ENCODE data around the gene KCNK2.

KCNK2 gene

DNA sequence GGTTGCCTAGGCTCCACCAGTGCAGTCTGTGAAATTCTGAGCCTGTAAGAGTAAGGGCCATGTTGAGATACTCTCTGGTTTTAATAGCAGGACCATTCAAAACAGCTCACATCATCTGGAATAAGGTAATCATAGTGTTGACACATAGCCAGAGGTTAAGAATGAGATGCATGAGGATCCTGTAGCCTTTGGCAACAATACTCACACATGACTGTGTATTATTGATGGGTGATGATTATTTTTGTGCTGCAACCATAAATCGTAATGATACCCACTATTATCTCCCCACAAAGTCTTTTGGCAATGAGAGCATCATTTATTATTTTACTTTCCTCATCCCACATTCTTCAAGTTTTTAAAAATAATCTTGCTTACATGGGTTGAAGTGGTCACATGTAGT is 35.5 kb downstream of the KCNK2 start:
- no peak for DNase-seq
- no peak overlapping the region for H3K27ac Mint-ChIP-seq
- no peak overlapping the region for H3K4me3 Mint-ChIP-seq
- no peaks in the 10 kb centered on the region for H3K9me3 Mint-ChIP-seq
- H3K36me3 Mint-ChIP-seq (ENCODE audit: low read depth): no peaks in the 10 kb centered on the region
- no peaks in the 10 kb centered on the region for H3K4me1 Mint-ChIP-seq
- no peak for ATAC-seq
- no peaks in the 10 kb centered on the region for H3K27me3 Mint-ChIP-seq

DNA sequence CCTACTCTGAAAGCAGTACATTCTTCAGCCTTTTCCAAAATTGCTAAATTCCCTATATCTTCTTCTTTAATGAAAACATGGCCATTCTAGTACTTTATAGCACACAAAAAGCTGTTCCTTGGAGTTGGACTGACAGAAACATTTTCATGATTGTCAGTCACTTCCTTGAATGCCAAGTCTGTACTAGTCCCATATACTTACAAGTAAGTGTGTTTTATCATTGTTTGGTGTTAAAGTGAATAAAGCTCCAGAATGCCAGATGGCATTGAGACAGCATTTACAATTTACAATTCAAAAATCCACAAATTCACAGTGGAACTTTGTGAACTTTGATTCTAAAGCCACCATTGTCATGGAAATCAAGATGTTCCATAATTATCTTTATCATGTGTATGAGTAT is 36.5 kb downstream of the KCNK2 start:
- Mint-ChIP-seq H3K27me3 (no peaks in the 10 kb centered on the region), H3K36me3 (ENCODE audit: low read depth) (no peaks in the 10 kb centered on the region), H3K4me3 (no peak overlapping the region), H3K4me1 (no peaks in the 10 kb centered on the region), H3K9me3 (no peaks in the 10 kb centered on the region), H3K27ac (no peak overlapping the region)
- DNase-seq (no peak), ATAC-seq (no peak)

DNA sequence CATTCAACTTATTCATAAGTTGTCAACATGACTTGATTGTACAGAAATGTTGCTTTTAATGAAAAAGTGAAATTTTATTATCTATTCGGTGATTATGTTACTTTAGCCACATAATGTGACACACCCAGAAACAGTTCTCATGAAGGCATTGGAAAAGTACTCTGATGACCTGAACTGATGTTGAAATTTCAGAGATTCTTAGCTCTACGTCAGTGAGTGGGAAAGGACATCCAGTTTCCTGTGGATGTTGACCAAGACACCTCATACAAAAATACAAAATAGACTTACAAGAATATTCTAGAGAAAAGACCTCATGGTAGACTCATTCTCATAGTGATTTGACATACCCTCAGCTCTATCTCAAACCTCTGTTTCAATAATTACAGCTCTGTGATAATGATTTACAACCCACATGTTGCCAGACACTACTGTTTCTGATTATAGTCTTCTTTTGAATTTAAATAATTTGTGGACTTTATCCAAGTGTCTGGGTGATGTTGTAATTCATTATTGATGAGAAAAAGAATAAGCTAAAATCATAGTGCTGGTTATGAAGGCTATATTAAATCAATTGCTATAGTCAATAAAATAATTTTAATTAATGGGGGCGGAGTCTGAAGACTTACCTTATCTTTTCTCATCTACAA is 37.3 kb downstream of the KCNK2 start:
- Mint-ChIP-seq H3K4me1 (no peaks in the 10 kb centered on the region), H3K27ac (no peak overlapping the region), H3K9me3 (no peaks in the 10 kb centered on the region), H3K27me3 (no peaks in the 10 kb centered on the region), H3K4me3 (no peak overlapping the region), H3K36me3 (ENCODE audit: low read depth) (no peaks in the 10 kb centered on the region)
- ATAC-seq (no peak), DNase-seq (no peak)

- no peak for DNase-seq
- Mint-ChIP-seq H3K4me1 (no peaks in the 10 kb centered on the region), H3K36me3 (ENCODE audit: low read depth) (no peaks in the 10 kb centered on the region), H3K27me3 (no peaks in the 10 kb centered on the region), H3K9me3 (no peaks in the 10 kb centered on the region), H3K4me3 (no peak overlapping the region), H3K27ac (no peak overlapping the region)
- ATAC-seq: no peak
Measured at GRCh38 chr1:215128504-215128903, 46.0 kb downstream of the KCNK2 start.

DNA sequence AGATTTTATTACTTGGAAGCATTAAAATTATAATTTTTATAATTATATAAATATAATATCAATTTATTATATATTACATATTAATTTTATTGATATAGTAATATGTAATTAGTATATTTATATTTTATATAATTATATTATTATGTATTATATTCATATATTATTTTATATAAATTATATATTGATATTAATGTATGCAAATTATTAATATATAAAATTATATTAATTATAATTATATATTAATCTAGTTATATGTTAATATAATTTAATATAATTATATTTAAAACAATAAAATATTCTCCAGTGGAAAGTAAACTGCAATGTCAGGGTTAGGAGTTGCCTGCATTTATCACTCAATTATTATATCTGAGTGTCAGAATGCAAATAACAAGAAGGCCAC is 48.8 kb downstream of the KCNK2 start:
- Mint-ChIP-seq H3K4me3 (no peak overlapping the region), H3K9me3 (no peaks in the 10 kb centered on the region)
- ATAC-seq: no peak

GRCh38 chr1:215132156-215132555 is 49.6 kb downstream of the KCNK2 start:
- Mint-ChIP-seq H3K9me3 (no peaks in the 10 kb centered on the region), H3K4me3 (no peak overlapping the region), H3K36me3 (ENCODE audit: low read depth) (no peaks in the 10 kb centered on the region), H3K27ac (no peak overlapping the region), H3K4me1 (no peaks in the 10 kb centered on the region), H3K27me3 (no peaks in the 10 kb centered on the region)
- ATAC-seq (no peak), DNase-seq (no peak)

More for the DNA sequence above, 48.8 kb downstream of the KCNK2 start:
- H3K36me3 Mint-ChIP-seq (ENCODE audit: low read depth): no peaks in the 10 kb centered on the region
- DNase-seq: no peak
- H3K27ac Mint-ChIP-seq: no peak overlapping the region
- no peaks in the 10 kb centered on the region for H3K4me1 Mint-ChIP-seq
- H3K27me3 Mint-ChIP-seq: no peaks in the 10 kb centered on the region

GRCh38 chr1:215133532-215133931 is 51.0 kb downstream of the KCNK2 start:
- H3K27ac Mint-ChIP-seq: no peak overlapping the region
- no peaks in the 10 kb centered on the region for H3K9me3 Mint-ChIP-seq
- ATAC-seq: no peak
- H3K36me3 Mint-ChIP-seq (ENCODE audit: low read depth): no peaks in the 10 kb centered on the region
- no peaks in the 10 kb centered on the region for H3K27me3 Mint-ChIP-seq
- DNase-seq: no peak
- H3K4me3 Mint-ChIP-seq: no peak overlapping the region
- no peaks in the 10 kb centered on the region for H3K4me1 Mint-ChIP-seq

DNA sequence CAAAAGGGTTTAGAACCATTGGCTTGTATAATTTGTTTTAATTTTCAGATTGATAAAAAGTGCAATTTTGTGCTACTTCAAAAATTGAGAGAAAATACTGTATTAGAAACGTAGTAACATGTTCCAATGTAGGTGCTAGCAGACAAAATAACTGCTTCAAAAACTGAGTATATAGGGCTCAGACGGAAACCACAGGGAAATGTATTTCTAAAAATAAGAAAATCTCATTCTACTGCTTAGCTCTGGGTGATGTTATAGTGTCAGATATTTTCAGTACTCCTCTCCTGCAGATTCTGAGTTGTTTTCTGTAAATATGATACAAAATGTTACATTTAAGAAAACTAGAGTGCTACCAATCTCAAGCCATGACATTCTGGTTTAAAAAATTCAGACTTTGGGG is 55.4 kb downstream of the KCNK2 start:
- H3K36me3 Mint-ChIP-seq (ENCODE audit: low read depth): no peaks in the 10 kb centered on the region
- DNase-seq (no peak), ATAC-seq (no peak)
- peaks cover under 1% of the 10 kb centered on the region for H3K27me3 Mint-ChIP-seq
- peaks cover 12% of the 10 kb centered on the region for H3K9me3 Mint-ChIP-seq
- H3K4me1 Mint-ChIP-seq: no peaks in the 10 kb centered on the region
- no peak overlapping the region for H3K4me3 Mint-ChIP-seq
- H3K27ac Mint-ChIP-seq: no peak overlapping the region

DNA sequence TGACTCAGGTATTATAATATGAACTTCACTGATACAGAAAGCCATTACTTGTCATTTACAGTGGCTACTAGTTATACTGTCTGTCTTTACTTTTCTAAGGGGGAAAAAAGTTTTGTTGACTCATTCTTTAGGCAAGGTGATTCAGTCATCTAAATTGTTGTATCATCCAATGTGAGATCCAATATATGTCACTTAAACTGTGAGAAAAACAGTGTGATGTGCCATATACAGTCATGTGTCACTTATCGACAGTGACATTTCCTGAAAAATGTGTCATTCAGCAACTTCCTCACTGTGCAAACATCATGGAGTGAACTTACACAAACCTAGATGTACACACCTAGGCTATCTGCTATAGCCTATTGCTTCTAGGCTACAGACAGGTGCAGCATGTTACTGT is 57.6 kb downstream of the KCNK2 start:
- Mint-ChIP-seq H3K27me3 (peaks cover 1% of the 10 kb centered on the region), H3K9me3 (peaks cover 14% of the 10 kb centered on the region), H3K4me1 (no peaks in the 10 kb centered on the region), H3K4me3 (no peak overlapping the region), H3K36me3 (ENCODE audit: low read depth) (no peaks in the 10 kb centered on the region), H3K27ac (no peak overlapping the region)
- DNase-seq (no peak), ATAC-seq (no peak)

DNA sequence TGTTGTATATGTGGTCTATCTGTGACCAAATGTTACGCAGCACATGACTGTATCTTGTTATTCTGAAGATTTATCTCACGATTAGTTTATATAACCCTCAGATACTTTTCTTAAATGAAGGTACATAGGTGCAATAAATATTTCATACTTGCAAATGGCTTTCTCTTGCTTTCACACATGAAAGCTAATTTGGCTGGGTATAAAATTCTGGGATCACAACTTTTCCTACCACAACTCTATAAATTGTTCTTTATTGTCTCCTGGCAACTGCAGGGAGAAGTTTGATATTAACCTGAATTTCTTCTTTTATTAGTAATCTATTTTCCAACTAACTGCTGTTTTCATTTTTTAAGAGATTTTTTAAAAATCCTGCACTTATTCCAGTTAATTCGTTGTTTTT is 58.9 kb downstream of the KCNK2 start:
- Mint-ChIP-seq H3K27me3 (peaks cover 1% of the 10 kb centered on the region), H3K36me3 (ENCODE audit: low read depth) (no peaks in the 10 kb centered on the region), H3K4me3 (no peak overlapping the region), H3K27ac (no peak overlapping the region), H3K4me1 (no peaks in the 10 kb centered on the region), H3K9me3 (peaks cover 14% of the 10 kb centered on the region)
- DNase-seq (no peak), ATAC-seq (no peak)

DNA sequence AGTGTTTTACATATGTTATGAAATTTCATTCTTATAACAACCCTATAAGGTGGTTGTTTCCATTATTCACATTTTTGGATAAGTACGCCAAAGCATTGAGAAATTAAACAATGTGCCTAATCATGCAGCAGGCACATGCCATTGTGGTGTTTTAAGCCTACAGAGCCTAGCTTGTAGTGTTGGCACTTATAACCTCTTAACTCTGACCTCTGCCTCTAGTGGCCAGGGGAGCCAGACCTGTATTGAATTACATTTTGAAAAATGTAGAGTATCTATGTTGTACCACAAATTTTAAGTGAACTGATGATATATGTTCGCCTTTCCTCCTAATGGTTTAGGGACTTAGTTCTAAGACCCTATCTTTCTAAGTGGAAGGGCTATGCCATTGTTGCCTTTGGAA is 61.0 kb downstream of the KCNK2 start:
- ATAC-seq: no peak
- H3K9me3 Mint-ChIP-seq: peaks cover 14% of the 10 kb centered on the region
- H3K27me3 Mint-ChIP-seq: peaks cover 1% of the 10 kb centered on the region
- DNase-seq: no peak
- no peaks in the 10 kb centered on the region for H3K36me3 Mint-ChIP-seq (ENCODE audit: low read depth)
- H3K4me3 Mint-ChIP-seq: no peak overlapping the region
- no peak overlapping the region for H3K27ac Mint-ChIP-seq
- H3K4me1 Mint-ChIP-seq: no peaks in the 10 kb centered on the region

DNA sequence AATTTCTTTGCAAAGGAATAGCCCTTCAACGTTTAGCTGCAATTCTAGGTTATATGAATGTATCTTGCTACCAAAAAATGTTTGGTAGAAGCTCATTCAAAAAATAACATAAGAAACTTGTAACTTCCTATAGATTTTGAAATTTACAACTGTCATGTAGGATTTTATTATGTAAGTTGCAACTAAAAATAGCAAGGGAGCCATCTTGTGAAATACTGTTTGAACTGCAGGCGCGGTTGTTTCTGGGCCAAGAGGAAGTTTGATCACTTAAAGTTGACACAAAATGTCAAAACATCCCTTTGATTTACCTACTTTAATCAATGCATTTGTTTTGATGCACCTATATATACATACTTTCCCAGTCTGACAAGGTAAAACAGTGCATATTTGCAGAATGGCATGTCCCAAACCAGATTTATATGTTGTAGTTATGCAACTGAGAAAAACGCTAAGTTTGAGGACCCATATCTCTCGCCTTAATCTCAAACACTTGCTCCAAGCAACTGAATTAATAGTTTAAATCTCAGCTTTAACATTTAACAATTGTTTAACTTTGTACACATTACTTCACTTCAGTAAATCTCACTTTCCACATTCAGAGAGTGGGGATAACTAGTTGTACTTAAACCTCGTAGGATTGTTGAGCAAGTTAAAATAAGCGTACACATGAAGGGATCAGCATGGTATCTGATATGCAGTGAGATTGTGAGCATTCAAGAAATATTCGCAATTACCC is 63.9 kb downstream of the KCNK2 start:
- no peak overlapping the region for H3K27ac Mint-ChIP-seq
- no peak for ATAC-seq
- H3K27me3 Mint-ChIP-seq: peaks cover 1% of the 10 kb centered on the region
- no peaks in the 10 kb centered on the region for H3K36me3 Mint-ChIP-seq (ENCODE audit: low read depth)
- peaks cover 14% of the 10 kb centered on the region for H3K9me3 Mint-ChIP-seq
- no peaks in the 10 kb centered on the region for H3K4me1 Mint-ChIP-seq
- no peak overlapping the region for H3K4me3 Mint-ChIP-seq
- DNase-seq: no peak

DNA sequence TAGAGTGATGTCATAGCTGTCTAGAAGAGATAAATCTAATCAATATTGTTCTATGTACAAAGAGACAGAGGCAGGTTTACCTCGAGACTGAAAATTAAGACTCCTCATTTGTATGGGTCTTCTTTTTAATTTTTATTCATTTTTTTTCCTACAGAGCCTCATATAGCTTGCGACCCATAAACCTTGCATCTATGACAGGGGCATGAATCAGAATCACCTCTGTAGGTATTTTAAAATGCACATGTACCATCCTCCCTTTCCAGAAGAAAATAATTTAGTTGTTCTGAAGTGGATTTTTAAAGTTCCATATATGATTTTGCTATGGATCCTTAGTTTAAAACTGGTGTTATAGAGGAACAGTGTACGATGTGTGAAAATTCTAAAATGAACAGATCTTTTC is 64.5 kb downstream of the KCNK2 start:
- Mint-ChIP-seq H3K27me3 (peaks cover 1% of the 10 kb centered on the region), H3K4me3 (no peak overlapping the region), H3K27ac (no peak overlapping the region), H3K9me3 (peaks cover 11% of the 10 kb centered on the region), H3K4me1 (no peaks in the 10 kb centered on the region), H3K36me3 (ENCODE audit: low read depth) (no peaks in the 10 kb centered on the region)
- no peak for DNase-seq
- no peak for ATAC-seq

GRCh38 chr1:215151841-215152549 is 69.5 kb downstream of the KCNK2 start:
- DNase-seq (no peak), ATAC-seq (no peak)
- Mint-ChIP-seq H3K27ac (no peak overlapping the region), H3K36me3 (ENCODE audit: low read depth) (no peaks in the 10 kb centered on the region), H3K4me1 (no peaks in the 10 kb centered on the region), H3K4me3 (no peak overlapping the region), H3K27me3 (no peaks in the 10 kb centered on the region), H3K9me3 (no peaks in the 10 kb centered on the region)

- Mint-ChIP-seq H3K27me3 (no peaks in the 10 kb centered on the region), H3K4me3 (no peak overlapping the region), H3K4me1 (no peaks in the 10 kb centered on the region), H3K36me3 (ENCODE audit: low read depth) (no peaks in the 10 kb centered on the region), H3K9me3 (no peaks in the 10 kb centered on the region), H3K27ac (no peak overlapping the region)
- DNase-seq (no peak), ATAC-seq (no peak)
Measured at GRCh38 chr1:215156232-215156631, 73.7 kb downstream of the KCNK2 start.
